HG02970 (cell line): ENCODE data around the gene ZNF672.
"Not testable (repeated sequence)": the region's sequence is repeated elsewhere in the genome, so short reads cannot be mapped to it uniquely, and the experiment has no call there.

Source experiments
- ATAC-seq: cut with Tn5 transposase; IDR thresholded peaks from one replicate; pipeline ENCODE4 v1.9.1; 2021; ENCODE audit warnings: mild to moderate bottlenecking, moderate library complexity, moderate number of reproducible peaks; ENCODE audit not compliant: unreplicated experiment, low FRiP score

ZNF672 gene

GRCh38 chr1:248882427-248882826 lies 44.4 kb downstream of the ZNF672 start:
- not testable (repeated sequence) for ATAC-seq

DNA sequence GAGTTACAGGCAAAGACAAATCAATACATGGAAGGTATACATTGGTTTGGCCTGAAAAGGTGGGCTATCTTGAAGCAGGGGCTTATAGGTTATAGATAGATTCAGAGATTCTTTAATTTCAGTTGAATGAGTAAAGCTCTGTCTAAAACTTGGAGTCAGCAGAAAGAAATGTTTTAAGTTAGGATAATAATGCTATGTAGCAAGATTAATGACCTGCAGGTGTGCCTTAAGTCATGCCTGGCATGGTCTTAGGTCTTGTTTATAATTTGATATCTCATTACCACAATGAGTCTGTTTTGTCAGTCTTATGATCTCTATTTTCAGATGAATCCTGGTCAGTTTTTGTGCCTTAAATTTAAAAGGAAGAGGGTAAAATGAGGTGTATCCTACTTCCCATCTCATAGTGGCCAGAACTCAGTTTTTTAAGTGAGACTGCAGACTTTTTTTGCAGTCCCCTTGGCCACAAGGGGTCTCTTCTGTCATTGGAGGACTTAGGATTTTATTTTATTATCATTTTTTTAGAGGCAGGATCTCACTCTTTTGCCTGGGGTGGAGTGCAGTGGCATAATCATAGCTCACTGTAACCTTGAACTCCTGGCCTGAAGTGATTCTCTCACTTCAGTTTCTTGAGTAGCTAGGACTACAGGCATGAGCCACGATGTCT lies 46.7 kb downstream of the ZNF672 start:
- ATAC-seq = no peak

- ATAC-seq = no peak
These were observed 47.6 kb downstream of the ZNF672 start for GRCh38 chr1:248885646-248886045.

DNA sequence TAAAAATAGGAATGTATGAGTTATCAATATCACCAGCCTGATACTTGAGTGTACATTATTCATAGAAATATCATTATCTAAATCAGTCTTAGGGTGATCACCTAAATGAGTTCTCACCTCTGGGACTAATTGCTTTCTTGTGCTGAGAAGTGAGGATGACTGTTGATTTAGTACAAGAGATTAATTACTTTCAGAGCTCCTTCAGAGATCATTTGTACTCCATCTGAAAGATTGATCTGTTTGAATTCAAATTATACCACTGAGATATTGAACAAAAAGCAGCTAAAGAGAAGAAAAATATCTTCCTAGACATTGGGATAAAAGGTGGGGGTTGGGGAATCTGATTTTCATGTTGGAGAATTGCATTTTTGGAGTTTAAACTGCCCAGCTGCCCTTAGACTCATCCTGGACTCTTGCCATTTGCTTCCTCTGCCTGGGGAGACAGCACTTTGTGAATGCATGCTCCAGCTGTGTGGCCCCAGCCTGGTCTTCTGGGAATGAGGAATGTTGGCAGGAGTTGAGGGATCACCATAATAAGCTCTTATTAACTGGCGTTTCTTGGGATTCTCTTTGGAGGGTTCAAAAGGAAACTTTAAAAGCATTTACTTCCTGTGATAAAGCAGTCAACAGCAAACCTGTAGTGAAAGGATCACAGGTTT lies 48.3 kb downstream of the ZNF672 start:
- ATAC-seq = no peak

GRCh38 chr1:248889914-248890243 lies 51.9 kb downstream of the ZNF672 start:
- ATAC-seq = not testable (repeated sequence)

DNA sequence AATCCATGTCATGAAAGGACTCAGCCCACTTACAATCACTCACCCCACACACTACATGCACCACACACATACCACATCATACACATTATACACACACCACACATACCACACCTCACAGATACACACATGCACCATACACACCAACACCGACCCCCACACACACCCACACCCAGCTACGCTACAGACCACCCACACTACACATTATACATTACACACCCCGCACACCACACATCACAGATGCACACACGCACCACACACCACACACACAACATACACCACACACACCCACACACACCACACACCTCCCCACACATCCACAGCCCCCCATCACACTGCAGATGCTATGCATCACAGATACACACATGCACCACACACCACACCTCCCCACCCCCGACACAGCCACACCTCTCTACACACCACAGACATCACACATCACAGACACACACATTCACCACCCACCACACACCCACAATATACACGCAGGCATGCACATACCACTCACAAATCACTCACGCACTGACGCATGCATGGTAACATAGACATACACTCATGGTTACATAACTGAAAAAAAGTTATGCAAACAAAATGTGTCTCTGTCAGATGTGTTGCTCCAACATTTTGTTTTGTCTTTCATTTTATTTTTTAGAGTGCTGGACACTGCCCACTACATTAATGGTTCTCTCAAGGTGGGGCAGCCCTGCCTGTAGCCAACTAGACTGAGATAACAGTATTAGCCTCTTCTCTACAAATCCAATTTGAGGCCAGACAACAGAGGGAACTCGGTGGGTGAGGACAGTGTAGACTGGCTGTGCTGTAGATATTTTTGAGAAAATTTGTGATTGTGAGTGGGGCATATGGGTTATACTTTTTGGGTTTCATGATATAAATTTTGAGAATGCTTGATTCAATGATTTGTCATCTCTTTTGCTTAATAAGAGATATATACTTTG lies 52.8 kb downstream of the ZNF672 start:
- ATAC-seq = no peak

DNA sequence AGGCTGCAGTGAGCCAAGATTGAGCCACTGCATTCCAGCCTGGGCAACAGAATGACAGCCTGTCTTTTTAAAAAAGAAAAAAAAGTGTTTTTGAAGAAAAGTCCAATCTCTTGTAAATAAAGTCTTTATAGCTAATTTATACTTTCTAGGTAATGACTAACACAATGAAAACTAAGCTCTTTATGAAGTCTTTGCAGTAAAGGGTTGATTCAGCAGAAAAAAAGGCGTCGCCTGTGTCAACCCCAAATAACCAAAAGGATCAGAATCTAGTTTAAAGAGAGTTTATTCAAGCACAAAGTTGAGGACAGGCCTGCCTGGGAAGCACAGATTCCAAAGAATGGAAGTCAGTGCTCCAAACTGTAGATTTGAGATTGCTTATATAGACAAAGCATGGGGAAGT lies 53.7 kb downstream of the ZNF672 start:
- ATAC-seq = no peak

DNA sequence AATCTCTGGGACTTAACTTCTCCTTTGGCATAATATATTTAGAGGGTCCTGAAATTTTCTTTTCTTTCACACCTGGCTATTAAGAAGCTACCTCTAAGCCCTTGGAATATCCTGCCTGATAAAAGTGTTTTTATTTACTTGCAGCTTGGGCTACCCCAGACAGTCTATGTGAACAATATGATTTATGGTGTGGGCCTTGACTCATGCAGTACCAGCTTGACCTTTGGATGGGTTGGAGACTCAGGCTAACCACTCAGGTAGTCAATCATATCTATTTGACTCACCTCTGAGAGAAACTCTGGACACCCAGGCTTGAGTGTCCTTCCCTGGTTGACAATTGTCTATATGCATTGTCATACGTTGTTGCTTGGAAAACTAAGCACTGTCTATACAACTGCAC lies 54.6 kb downstream of the ZNF672 start:
- no peak for ATAC-seq

DNA sequence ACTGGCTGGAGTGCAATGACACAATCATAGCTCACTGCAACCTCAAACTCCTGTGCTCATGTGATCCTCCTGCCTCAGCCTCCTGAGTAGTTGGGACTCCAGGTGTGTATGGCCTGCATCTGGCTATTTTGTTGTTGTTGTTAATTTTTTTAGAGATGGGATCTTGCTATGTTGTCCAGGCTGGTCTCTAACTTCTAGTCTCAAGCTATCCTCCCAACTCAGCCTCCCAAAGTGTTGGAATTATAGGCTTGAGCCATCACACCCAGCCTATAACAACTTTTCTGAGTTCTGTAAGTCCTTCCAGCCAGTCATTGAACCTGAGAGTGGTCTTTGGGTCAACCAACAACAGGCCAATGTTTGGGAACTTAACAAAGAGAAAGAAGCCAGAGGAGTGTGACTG lies 56.8 kb downstream of the ZNF672 start:
- no peak for ATAC-seq

- no peak for ATAC-seq
These were observed 59.7 kb downstream of the ZNF672 start for GRCh38 chr1:248897412-248898337.
